GM21515 (cell line): Measurements from ENCODE around the gene MORC1.

Experiments used
- ATAC-seq: cut with Tn5 transposase; IDR thresholded peaks from one replicate; pipeline ENCODE4 v1.9.1; 2021; ENCODE audit not compliant: unreplicated experiment

MORC1 gene

DNA sequence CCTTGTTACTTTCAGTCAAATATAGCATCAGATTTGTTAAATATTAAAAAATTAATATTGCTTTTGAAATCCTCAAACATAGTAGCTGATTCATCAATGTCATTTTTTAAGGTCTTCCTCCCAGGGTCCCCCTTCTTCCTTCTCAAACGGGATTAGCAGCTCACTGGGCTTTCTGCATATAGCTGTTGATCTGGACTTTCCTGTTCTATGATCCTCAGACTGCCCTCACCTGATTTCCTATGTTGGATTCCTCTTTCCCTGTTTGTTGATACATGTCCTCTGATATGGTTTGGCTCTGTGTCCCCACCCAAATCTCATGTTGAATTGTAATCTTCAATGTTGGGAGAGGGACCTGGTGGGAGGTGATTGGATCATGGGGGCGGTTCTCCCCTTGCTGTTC, 170.1 kb downstream of the MORC1 start:
- ATAC-seq: no peak

DNA sequence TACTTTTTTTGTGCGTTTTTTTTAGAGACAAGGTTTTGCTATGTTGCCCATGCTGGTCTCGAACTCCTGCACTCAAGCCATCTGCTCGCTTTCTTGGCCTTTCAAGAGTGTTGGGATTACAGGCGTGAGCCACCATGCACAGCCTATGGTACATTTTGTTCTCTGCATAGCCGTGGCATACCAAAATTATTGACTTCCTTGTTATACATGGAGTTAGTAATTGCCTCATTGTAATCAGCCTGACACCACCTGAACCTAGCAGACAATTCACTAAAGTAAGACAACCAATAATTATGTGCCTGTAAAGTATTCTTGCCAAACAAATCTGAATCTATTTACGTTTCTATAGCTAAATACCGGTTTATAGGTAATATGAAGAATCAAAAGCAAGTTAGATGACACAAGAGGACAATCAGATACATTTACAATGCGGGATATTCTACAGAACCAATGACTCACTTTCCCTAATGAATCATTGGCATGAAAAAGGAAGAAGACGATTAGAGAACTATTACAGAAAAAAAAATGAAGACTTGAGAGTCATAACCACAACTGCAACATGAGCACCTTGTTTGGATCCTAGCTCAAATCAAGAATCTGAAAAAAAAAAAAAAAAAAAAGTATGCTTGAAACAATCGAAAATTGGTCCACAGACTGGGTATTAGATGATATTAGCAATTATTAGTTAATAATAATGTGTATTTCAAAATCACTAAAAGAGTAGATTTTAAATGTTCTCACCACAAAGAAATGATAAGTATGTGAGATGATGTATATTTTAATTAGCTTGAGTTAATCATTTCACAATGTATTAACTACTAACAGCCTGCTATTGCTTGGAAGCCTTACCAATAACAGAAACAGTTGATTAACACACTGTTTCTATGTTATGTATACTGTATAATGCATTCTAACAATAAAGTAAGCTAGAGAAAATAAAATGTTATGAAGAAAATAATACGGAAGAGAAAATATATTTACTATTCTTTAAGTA, 171.3 kb downstream of the MORC1 start:
- ATAC-seq: no peak

DNA sequence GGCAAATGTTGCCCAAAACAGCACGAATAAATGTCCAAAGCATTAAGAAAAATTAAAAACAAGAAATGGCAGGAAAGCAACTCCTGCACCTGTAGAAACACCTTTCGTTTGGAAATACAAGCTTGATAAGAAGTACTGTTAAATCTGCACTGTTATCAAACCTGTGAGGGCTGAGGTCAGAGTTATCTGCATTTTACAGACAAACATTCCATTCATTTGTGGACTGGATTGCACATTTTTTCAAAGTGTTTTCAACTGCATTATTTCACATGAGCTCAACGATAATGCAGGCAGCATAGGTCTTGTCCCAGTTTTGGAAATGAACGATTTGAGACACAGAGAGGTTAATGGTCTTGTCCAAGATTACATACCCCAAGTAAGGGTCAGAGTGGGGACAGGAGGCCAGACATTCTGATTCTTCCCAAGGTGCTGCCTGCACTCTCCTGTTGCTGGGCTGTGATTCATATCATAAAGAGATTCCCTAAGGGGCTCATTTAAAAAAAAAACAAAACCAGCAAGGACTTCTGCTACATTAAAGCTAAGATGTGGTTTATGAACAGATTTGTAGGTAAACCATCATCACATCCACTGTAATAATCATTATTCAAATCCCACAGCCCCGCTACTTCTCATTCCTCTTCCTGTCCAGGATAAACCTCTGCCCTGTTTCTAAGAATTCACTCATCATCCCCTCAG, 177.2 kb downstream of the MORC1 start:
- ATAC-seq: no peak

DNA sequence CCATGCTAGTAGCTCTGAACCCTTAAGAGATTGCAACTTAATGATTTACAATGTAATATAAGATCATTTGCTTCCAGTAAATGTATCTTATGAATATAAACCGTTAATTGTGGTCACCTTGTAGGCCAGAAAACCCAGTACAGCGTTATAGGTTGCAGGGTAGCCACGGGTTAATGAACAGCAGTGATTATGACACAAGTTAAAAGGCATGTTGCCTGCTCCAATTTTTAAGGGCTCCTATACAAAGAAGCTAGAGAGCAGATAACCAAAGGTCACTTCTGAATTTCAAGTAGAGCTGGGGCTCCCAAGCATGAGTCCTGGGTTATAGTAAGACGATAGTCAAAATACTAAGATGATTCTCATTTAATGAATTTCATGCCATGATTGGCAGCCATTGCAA, 177.8 kb downstream of the MORC1 start:
- no peak for ATAC-seq

DNA sequence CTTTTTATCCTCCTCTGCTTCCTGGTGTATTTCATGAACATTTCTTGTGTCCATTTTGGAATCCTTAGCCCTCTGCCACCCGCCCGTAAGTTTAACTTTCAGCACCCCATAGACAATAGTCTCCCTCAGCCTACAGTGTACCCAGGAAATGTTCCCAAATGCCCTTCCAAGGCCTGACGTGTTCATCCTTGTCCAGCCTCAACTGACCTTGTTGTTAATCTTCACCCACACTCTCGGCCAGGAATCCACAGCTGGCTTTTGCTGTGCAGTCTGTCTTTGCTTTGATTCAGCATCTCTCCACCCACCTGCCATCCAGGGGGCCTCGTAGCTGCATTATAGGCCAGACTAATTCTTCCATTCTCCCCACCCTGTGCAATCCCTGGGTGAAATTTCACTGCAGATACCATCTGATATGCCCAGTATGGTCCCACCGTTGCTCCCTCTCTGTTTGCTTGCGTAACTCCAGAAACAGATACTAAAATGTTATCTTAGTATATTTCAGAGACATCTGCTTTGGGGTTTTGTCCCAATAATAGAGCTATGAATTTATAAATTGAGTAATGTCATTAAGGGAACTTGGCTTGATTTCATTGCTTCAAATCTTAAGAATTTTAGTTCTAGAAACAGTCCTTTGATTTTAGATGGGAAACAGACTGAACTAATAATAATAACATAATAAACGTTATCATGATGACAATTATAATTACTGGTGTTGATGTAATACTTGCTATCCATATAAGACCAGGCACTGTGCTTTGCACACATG, 180.8 kb downstream of the MORC1 start:
- ATAC-seq: no peak

DNA sequence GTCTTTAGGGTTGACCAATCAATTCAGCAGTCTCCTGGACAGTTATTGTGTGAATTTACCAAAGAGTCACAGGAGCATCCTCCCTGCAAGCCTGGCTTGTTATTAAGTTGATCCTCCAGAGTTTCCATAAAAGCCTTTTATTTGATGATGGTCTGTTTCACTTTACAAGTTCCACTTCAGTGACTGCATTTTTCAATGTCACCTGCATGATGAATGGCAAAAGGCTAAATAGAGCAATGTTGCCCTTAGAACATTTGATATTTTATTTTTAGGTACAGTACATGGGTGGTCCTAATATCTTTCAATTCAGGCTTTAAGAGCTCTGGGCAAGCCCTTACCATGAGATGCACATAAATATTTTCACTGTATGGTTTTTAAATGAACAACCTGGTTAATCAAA, 186.9 kb downstream of the MORC1 start:
- no peak for ATAC-seq

DNA sequence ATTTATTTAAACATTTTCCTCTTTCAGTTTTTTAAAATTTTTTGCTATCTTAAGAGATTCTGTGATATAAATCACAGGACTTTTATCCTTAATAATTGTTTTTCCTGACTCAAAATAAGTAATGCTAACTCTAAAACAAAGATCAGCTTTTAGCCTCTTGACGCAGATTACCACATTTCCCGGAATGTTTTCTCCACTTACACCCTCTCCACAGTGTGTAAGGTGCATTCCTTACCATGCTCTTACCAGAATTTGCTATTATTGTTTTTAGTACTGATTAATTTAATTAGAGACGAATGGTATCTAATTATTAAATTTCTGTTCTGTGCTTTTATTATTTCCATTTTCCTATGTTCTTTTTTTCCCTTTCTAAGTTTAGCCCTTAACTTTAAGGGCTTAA, 199.1 kb downstream of the MORC1 start:
- no peak for ATAC-seq

DNA sequence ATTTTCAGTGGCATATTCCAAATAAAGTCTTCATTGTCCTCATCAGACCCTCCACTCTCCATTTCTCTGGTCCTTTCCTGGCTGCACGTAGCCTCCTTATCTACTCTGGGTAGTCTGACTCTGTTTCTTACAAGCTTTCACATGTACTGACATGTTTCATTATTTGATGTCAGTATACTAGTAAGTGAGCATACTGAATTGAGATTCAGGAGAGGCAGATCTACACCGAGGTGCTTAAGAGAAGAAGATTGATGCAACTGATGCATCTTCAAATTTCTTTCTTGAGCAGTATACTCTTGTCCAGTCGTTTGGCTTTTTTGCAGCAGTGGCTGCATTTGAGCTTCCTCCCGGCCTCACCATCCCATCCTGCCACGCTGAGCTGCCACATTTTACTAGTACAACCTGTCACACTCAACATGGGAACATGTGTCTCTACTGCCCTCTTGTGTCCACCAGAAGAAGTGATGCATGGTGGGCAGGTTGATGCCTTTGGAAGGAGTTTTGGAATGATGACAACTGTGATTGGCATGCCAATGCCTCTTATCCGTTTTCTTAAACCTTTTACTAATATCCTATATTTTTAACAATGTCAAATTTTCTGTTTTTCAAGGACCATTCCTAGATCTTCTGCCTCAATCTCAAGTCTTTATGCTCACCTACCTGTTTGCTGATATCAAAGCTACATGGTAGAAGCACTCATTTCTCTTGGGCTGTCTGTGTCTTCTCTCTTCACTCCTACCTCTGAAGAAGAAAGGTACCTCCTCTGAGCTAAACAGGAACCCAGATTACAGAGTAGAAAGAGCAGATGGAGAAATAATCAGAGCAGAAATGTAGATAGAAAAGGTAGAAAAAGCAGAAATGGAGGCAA, 202.9 kb downstream of the MORC1 start:
- ATAC-seq: peak; percentile 91

DNA sequence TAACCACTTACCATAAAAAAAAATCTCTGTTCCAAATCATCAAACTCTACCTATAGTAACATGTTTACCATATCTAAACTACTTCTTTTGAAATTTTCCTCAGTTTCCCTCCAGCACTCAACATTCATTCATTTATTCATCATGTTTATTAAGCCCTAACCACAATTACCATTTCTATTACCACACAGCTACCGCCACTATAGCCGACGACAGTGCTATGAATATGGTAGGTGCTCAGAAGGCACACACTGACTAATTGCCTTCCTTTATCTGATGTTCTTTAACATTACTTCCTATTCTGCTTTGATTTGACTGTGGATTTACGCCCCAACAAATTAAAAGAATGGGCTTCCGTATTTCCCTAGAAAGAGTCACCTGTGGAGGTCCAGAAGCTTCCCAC, 208.1 kb downstream of the MORC1 start:
- no peak for ATAC-seq
